ENCODE results near the gene EEF1AKMT3. TPM values are rescaled to one million over a fixed set of nuclear protein-coding genes. Genes with fewer than 3 reads are reported as not detected.

Gene EEF1AKMT3
- total RNA-seq, 1 experiment from 2014 or later: 5.0 TPM

- Histone ChIP-seq H3K9ac (ENCODE audit: low read length) (no peak overlapping the region), H3K27ac (ENCODE audit: low read depth, low read length) (no peak overlapping the region), H3K9me3 (ENCODE audit: control insufficient read depth in 1 of 2, insufficient read depth in 1 of 2, low read depth in 1 of 2, low read length in 2 of 2) (no peaks in the 10 kb centered on the region), H3K27me3 (ENCODE audit: insufficient read depth, low read length) (no peaks in the 10 kb centered on the region), H4K20me1 (ENCODE audit: insufficient read depth) (no peaks in the 10 kb centered on the region), H3K4me2 (ENCODE audit: low read length) (no peak overlapping the region), H3K4me1 (ENCODE audit: control insufficient read depth in 1 of 2, insufficient read depth in 2 of 2, low read length in 2 of 2) (no peaks in the 10 kb centered on the region), H2AFZ (ENCODE audit: low read depth, low read length, poor library complexity, severe bottlenecking) (no peak overlapping the region), H3K79me2 (ENCODE audit: insufficient read depth, low read length) (peaks cover 12% of the 10 kb centered on the region), H3K36me3 (ENCODE audit: control insufficient read depth in 1 of 2, insufficient read depth in 2 of 2, low read length in 2 of 2) (peaks cover 37 to 45% of the 10 kb centered on the region in 2 experiments), H3K4me3 (replicated peaks in 1 of 2; ENCODE audit: low read depth in 1 of 2, low read length in 2 of 2) (no peak overlapping the region), H3K9me2 (ENCODE audit: insufficient read depth) (no peaks in the 10 kb centered on the region)
- TF ChIP-seq, protein P1, sequence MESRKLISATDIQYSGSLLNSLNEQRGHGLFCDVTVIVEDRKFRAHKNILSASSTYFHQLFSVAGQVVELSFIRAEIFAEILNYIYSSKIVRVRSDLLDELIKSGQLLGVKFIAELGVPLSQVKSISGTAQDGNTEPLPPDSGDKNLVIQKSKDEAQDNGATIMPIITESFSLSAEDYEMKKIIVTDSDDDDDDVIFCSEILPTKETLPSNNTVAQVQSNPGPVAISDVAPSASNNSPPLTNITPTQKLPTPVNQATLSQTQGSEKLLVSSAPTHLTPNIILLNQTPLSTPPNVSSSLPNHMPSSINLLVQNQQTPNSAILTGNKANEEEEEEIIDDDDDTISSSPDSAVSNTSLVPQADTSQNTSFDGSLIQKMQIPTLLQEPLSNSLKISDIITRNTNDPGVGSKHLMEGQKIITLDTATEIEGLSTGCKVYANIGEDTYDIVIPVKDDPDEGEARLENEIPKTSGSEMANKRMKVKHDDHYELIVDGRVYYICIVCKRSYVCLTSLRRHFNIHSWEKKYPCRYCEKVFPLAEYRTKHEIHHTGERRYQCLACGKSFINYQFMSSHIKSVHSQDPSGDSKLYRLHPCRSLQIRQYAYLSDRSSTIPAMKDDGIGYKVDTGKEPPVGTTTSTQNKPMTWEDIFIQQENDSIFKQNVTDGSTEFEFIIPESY (IDR thresholded peaks at IDR 0.05; ENCODE audit: extremely low read depth, insufficient replicate concordance, low read length): no peak
- TF ChIP-seq MAX (IDR thresholded peaks at IDR 0.05) (no peak), YY1 (IDR thresholded peaks at IDR 0.05; ENCODE audit: extremely low read depth, insufficient replicate concordance, low read depth, low read length) (no peak), ZFX (IDR thresholded peaks at IDR 0.05) (no peak), EZH2phosphoT487 (IDR thresholded peaks at IDR 0.05; ENCODE audit: borderline replicate concordance) (no peak), REST (IDR thresholded peaks at IDR 0.05; ENCODE audit: low read depth) (no peak), EGR1 (IDR thresholded peaks at IDR 0.05; ENCODE audit: low read depth) (no peak), SP1 (IDR thresholded peaks at IDR 0.05; ENCODE audit: low read depth) (no peak)
- POLR2A ChIA-PET: no interaction called here
- DNase-seq (ENCODE audit: low read depth, low spot score): no peak
- CTCF ChIA-PET: no interaction called here
- BruUV-seq (replicated peaks): no TSS peak
- intact Hi-C loops (cut with micrococcal nuclease): no loop called here
- RAD21 ChIA-PET (ENCODE audit: low non-redundant PET in 1 of 2, low total read pairs in 2 of 2, uncharacterized antibody in 2 of 2, unreplicated experiment in 2 of 2): no interaction called here
- no peak for ATAC-seq
Measured at GRCh38 chr12:57825451-57825850, 53.0 kb downstream of the EEF1AKMT3 start.

All from HCT116 (cell line).